ENCODE data around the gene CARTPT. TPM values are rescaled to one million over a fixed set of nuclear protein-coding genes. Genes with fewer than 3 reads are reported as not detected.

The CARTPT gene
- total and polyA plus RNA-seq, 8 donors = 1.00 to 11.4 (median 6.3) TPM; not detected in 4

GRCh38 chr5:71731015-71731414 lies 11.9 kb downstream of the CARTPT start:
- H3K4me1 ChIP-seq = no peaks in the 10 kb centered on the region
- H3K36me3 ChIP-seq = no peaks in the 10 kb centered on the region
- H3K4me3 ChIP-seq = no peak overlapping the region
- H3K27ac ChIP-seq = no peak overlapping the region
- H3K9me3 ChIP-seq = no peaks in the 10 kb centered on the region
- intact Hi-C loops (cut with DNase I; ENCODE audit: low total_unique reads) = no loop called here
- no peak for TF ChIP-seq EP300 (IDR thresholded peaks at IDR 0.05)
- no peak for TF ChIP-seq POLR2A (IDR thresholded peaks at IDR 0.05)
- no peak for TF ChIP-seq POLR2AphosphoS5 (IDR thresholded peaks at IDR 0.05)
- no peak for DNase-seq
- peaks cover 0 to 22% (median 8%) of the 10 kb centered on the region in 3 donors for H3K27me3 ChIP-seq

- Histone ChIP-seq H3K9me3 (no peaks in the 10 kb centered on the region), H3K4me1 (no peaks in the 10 kb centered on the region), H3K4me3 (no peak overlapping the region), H3K36me3 (no peaks in the 10 kb centered on the region), H3K27me3 (peaks cover 0 to 15% (median 8%) of the 10 kb centered on the region in 3 donors), H3K27ac (no peak overlapping the region)
- intact Hi-C loops (cut with DNase I; ENCODE audit: low total_unique reads) = no loop called here
- DNase-seq = no peak
- 29 to 64% (median 63%) methylated on average over 1 of the region's 1 CpG for WGBS, 5 donors
- TF ChIP-seq CTCF (IDR thresholded peaks at IDR 0.05) (no peak), POLR2AphosphoS5 (IDR thresholded peaks at IDR 0.05) (no peak), EP300 (IDR thresholded peaks at IDR 0.05) (no peak), POLR2A (IDR thresholded peaks at IDR 0.05) (no peak)
These were observed 12.9 kb downstream of the CARTPT start for GRCh38 chr5:71732011-71732410.

GRCh38 chr5:71734141-71734540 lies 15.1 kb downstream of the CARTPT start:
- Histone ChIP-seq H3K36me3 (no peaks in the 10 kb centered on the region), H3K27me3 (no peaks in the 10 kb centered on the region), H3K4me3 (no peak overlapping the region), H3K27ac (no peak overlapping the region), H3K9me3 (no peaks in the 10 kb centered on the region), H3K4me1 (no peaks in the 10 kb centered on the region)
- intact Hi-C loops (cut with DNase I; ENCODE audit: low total_unique reads) = no loop called here
- DNase-seq = no peak
- TF ChIP-seq POLR2A (IDR thresholded peaks at IDR 0.05) = no peak
- TF ChIP-seq CTCF (IDR thresholded peaks at IDR 0.05) = no peak
- no peak for TF ChIP-seq EP300 (IDR thresholded peaks at IDR 0.05)
- TF ChIP-seq POLR2AphosphoS5 (IDR thresholded peaks at IDR 0.05) = no peak

- no peak overlapping the region for H3K4me3 ChIP-seq
- no peak overlapping the region for H3K27ac ChIP-seq
- H3K27me3 ChIP-seq = no peaks in the 10 kb centered on the region
- H3K4me1 ChIP-seq = peaks cover 0 to 9% (median 2%) of the 10 kb centered on the region in 4 donors
- intact Hi-C loops (cut with DNase I; ENCODE audit: low total_unique reads) = no loop called here
- H3K36me3 ChIP-seq = no peaks in the 10 kb centered on the region
- TF ChIP-seq CTCF (IDR thresholded peaks at IDR 0.05) (no peak), EP300 (IDR thresholded peaks at IDR 0.05) (no peak), POLR2A (IDR thresholded peaks at IDR 0.05) (no peak), POLR2AphosphoS5 (IDR thresholded peaks at IDR 0.05) (no peak)
- DNase-seq = no peak
- no peaks in the 10 kb centered on the region for H3K9me3 ChIP-seq
- 82 to 90% (median 87%) methylated on average over 7 of the region's 7 CpGs for WGBS, 5 donors
These were observed 19.0 kb downstream of the CARTPT start for GRCh38 chr5:71737931-71738539.

GRCh38 chr5:71738662-71739361 lies 19.7 kb downstream of the CARTPT start:
- Histone ChIP-seq H3K4me3 (no peak overlapping the region), H3K27me3 (no peaks in the 10 kb centered on the region), H3K9me3 (no peaks in the 10 kb centered on the region), H3K27ac (no peak overlapping the region), H3K4me1 (peaks cover 4 to 16% (median 9%) of the 10 kb centered on the region in 4 donors), H3K36me3 (no peaks in the 10 kb centered on the region)
- intact Hi-C loops (cut with DNase I; ENCODE audit: low total_unique reads) = no loop called here
- WGBS, 5 donors = 68 to 72% (median 69%) methylated on average over 4 of the region's 4 CpGs
- TF ChIP-seq EP300 (IDR thresholded peaks at IDR 0.05) (no peak), CTCF (IDR thresholded peaks at IDR 0.05) (no peak), POLR2A (IDR thresholded peaks at IDR 0.05) (no peak)
- no peak for DNase-seq
